Right renal cortex interstitium (tissue), 3 donors: ENCODE data around the gene HERC5. TPM values are rescaled to one million over a fixed set of nuclear protein-coding genes. Genes with fewer than 3 reads are reported as not detected.
"Not testable (repeated sequence)": the region's sequence is repeated elsewhere in the genome, so short reads cannot be mapped to it uniquely, and the experiment has no call there.

Experiments
- DNase-seq, 3 donors: peaks; one replicate each; pipeline ENCODE4 v3.0.0-alpha.2; 2013; ENCODE audit warnings: low read depth in 3 of 3, low spot score in 2 of 3
- polyA plus RNA-seq, 3 donors: library from polyadenylated mRNA; unstranded; fragments of 120-200 nt; gene quantifications; one replicate each; pipeline ENCODE4 v1.2.1, GENCODE V29; 2013; ENCODE audit not compliant: insufficient read length in 3 of 3

The HERC5 gene
- polyA plus RNA-seq, 3 donors, result 5.4 to 7.0 (median 5.8) TPM

DNA sequence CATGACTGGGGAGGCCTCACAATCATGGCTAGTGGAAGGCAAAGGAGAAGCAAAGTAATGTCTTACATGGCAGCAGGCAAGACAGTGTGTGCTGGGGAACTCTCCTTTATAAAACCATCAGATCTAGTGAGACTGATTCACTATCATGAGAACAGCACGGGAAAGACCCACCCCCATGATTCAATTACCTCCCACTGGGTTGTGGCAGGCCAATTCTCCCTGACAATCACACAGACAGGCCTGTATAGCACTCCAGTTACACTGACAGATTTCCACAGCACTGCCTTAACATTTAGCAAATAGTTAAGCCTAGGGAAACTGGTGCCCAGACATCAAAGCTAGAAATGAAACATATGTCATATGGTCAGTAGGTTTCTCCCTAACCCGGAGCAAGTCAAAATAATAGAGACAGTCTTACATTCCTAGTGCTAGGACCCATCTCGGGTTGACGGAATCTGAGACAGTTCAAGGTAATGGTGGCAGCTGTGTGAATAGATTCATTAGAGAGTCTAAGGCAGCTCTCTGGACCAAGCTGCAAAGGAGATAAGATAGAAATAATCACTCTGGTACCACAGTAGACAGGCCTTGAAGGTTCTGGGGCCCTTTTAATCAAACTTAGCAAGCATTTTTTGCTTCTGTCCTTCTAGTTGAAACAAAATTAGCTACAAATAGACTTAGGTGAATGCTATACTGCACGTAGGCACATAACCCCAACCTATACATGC, 9.4 kb upstream of the HERC5 start:
- DNase-seq, result no peak

DNA sequence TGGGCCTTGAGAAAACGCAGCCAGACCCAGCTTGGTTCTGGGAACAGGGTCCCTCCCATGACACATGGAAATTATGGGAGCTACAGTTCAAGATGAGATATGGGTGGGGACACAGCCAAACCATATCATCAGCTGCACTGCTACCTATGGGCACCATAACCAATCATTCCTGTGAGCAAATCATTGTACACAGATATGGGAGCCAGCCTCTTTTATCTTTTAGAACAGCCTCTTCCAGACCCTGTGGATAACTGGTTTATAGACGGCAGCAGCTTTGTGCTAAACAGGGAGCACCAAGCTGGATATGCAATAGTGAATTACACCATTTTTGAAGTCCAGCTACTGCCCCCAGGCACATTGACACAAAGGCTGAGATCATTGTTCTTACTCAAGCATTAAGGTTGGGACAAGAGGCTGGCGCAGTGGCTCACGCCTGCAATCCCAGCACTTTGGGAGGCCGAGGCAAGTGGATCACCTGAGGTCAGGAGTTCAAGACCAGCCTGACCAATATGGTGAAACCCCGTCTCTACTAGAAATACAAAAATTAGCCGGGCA, 8.6 kb upstream of the HERC5 start:
- not testable (repeated sequence) for DNase-seq

DNA sequence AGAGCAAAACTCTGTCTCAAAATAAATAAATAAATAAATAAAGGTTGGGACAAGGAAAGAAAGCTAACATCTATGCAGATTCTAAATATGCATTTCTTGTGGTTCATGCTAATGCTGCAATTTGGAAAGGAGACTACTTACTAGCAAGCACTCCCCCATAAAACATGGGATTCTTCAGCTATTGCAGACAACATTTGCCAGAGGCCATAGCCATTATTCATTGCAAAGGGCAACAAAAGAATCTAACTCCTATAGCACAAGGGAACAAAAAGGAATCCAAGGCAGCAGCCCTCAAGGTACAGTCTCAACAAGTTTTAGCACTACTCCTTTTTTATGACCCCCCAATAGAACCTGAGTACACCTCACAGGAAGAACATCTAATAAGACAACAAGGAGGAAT, 8.0 kb upstream of the HERC5 start:
- no peak for DNase-seq

DNA sequence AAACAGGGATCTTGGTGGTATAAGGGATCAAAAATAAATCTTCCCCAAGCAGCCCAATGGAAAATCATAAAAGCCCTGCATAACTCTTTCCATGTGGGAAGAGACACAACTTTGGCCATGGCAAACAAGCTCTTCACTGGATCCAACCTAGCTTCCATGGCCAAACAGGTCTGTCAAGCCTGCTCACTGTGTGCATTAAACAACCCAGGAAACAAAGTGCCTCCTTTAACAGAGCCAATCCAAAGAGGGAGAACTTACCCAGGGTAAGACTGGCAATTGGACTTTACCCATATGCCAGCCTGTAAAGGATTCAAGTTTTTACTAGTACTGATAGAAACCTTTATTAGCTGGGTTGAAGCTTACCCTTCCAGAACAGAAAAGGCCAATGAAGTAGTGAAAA, 7.6 kb upstream of the HERC5 start:
- no peak for DNase-seq

DNA sequence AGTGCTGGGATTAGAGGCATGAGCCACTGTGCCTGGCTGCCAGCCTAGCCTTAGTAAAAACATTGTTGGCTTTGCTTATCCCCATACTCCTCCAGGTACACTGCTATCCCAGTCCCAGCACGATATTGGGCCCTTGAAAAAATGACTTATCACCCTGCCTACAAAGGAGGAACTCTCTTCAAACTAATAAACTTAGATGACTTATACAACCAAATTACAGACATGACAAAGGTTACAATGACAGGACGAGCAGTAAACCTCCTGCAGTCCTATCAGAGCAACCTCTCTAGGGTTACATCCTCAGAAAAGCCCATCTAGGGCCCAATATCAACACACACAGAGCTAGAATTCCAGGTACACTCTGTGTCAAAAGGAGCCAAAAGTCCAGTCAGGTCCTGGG, 5.7 kb upstream of the HERC5 start:
- no peak for DNase-seq

DNA sequence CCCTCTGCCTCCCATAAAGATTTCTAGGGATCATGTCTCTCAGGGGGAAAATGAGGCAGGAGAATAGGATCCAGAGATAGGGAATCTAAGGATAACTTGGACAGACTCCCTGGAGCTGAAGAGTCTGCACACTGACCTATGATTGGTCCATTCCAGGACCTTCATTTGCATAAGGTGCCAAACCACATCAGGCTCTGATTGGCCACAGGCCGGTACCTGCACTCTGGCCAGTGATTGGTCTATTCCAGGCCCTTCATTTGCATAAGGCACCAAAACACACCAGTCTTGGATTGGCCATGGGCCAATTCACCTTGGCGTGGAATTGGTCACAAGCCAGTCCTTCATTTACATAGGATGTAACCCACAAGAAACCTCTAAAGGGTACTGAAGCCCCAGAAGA, 4.0 kb upstream of the HERC5 start:
- DNase-seq, result no peak

DNA sequence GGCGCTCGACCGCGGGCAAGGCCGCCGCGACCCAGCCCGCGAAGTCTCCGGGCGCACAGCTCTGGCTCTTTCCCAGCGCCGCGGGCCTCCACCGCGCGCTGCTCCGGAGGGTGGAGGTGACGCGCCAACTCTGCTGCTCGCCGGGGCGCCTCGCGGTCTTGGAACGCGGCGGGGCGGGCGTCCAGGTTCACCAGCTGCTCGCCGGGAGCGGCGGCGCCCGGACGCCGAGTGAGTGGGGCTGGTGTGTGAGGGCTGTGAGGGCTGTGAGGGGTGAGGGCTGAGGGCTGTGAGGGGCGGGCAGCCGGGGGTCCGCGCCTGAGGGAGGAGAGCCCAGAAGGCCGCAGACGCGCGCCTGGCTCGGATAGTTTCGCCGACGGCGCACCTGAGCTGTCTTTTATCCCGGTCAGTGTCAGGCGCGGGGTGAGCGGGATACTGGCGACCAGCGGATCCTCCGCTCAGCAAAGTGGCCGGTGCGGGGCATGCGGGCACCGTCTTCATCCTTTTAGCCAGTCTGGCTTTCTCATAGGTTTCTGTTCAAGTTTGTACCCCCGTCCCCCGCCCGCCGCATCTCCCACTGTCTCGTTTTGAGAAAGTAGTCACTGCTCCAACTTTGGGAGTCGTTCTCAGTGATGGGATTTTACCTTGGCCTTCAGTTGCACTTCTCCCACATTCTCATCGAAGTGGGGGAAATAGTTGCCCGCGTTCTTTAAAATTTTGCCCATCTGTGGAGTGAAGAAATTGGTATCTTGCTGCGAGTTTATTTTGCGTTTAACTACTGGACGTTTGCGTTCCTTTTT, 586 bp downstream of the HERC5 start:
- no peak for DNase-seq

DNA sequence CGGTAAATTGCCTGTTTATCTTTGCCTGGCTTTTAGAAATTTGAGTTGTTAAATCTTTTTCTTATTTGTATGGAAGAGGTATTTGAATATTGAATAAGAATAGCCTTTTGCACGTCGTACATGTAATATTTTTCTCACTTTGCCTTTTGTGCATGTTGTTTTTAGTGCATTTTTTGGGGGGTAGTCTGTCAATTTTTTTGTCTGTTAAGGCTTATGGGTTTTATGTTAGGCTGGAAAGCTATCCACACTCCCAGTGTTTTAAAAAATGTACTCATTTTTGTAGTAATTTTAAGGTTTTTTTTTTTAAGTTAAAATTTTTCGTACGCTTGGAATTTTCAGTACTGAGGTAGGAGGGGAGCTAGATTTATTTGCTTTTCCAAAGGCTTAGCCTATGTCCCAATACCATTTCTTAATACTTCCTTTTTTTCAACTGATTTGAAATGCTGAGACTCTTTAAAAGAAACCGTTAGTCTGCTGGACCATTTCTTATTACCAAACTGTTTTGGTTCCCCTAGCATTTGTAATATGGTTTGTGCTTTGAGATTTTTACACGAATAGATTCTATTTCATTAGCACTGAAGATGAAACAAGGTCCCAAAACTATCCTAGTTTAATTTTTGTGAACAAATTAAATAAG, 1.3 kb downstream of the HERC5 start:
- no peak for DNase-seq

DNA sequence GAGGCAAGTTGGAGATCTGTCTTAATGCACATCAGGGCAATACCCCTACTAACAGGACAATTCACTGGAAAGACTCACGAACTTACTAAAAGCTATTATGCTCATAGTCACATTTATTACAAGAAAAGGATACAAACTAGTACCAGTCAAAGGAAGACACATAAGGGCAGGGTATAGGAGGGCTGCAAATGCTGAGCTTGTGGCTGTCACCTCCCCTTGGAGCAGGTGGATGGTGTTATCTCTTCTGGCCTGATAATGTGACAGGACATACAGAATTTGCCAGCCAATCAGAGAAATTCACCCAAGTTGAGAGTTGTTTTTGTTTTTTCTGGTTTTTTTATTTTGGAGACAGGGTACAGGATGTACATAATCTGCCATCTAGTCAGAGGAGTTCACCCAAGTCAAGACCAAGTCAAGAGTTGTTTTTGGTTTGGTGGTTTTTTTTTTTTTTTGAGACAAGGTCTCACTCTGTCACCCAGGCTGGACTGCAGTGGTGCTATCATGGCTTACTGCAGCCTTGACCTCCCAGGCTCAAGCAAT, 8.8 kb downstream of the HERC5 start:
- no peak for DNase-seq

DNA sequence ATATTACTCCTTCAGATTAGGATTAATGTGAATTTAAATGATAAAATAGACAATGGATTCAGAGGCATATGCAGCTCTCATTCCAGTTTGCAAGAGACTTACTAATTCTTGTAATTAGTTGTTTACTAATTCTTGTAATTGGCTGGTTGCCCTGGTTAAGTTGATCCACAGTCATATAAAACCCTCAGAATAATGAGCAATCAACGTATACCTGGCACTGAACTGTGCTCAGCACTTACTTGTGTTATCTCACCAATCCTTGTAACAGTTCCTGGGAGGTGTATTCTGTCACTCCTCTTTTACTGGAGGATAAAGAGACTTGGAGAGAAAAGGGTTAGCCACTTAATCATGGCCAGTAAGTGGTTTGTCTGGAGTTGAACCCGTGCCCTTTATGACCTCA, 10.5 kb downstream of the HERC5 start:
- no peak for DNase-seq

DNA sequence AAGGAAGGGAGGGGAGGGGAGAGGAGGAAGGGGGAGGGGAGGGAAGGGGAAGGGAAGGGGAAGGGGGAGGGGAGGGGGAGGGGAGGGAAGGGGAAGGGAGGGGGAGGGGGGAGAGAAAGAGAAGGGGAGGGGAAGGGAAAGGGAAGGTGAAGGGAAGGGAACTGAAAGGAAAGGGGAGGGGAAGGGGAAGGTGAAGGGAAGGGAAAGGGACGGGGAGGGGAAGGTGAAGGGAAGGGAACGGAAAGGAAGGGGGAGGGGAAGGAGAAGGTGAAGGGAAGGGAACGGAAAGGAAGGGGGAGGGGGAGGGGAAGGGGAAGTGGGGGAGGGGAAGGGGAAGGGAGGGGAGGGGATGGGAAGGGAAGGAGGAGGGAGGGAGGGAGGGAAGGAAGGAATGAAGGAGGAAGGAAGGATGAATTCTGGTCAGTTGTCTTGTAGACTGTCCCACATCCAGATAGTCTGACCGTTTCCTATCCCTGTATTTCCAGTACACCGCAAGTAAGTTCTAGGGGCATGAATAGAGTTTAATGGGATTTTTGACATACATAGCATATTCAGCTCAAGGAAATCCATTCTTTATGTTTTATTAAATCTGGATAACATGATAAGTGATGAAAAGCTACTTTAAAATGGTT, 20.4 kb downstream of the HERC5 start:
- DNase-seq, result no peak

DNA sequence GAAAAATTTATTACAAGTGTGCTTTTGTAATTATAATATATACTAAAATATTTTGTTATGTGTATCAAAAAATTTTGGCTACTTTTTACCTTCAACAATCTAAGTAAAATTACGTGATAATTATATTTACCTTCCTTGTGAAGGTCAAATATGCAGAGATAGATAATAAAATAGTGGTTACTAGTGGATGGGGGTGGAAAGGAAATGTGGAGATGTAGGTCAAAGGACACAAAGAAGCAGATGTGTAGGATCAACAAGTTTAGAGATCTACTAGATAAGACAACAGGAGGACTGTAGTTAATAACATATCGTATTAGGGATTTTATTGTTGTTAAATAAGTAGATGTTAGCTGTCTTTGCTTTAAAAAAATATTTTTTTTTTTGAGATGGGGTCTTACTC, 21.3 kb downstream of the HERC5 start:
- DNase-seq, result no peak

DNA sequence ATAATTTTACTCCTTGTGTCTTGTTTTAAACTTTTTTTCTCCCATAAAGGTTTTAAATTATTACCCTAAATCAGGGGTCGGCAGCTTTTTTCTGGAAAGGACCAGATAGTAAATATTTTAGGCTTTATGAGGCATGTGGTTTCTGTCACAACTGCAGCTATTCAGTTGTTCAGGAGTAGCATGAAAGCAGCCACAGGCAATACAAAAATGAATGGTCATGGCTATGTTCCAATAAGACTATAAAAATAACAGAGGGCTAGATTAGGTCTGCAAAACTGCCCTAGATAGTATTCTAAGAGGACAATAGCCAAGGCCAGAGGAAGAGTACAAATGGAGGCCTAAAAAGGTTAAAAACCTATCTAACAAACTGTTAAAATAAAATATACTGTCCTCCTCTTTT, 24.6 kb downstream of the HERC5 start:
- no peak for DNase-seq

DNA sequence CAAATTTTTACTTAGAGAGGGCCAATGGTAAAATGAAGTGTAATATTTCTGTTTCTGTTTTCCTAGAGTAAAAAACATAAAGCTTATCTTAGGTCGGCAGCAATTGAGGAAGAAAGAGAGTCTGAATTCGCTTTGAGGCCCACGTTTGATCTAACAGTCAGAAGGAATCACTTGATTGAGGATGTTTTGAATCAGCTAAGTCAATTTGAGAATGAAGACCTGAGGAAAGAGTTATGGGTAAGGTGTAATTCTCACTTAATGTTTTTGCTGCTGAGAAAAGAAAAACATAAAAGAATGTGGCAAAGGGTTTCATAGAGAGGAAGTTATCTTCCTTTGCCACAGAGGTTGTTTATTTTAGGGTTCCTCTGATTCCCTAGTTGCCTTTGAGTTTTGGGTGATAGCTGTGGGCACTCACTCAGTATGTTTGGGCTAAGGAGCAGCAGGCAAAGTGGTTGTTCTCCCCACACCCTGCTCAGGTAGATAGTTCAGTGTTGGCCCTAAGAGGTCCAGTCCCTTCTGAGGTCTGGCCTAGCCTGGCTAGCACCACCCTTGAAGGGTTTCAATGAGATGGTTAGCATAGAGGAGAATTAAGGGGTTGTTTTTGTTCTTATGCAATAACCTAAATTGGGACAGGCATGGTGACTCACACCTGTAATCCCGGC, 32.3 kb downstream of the HERC5 start:
- DNase-seq, result no peak

DNA sequence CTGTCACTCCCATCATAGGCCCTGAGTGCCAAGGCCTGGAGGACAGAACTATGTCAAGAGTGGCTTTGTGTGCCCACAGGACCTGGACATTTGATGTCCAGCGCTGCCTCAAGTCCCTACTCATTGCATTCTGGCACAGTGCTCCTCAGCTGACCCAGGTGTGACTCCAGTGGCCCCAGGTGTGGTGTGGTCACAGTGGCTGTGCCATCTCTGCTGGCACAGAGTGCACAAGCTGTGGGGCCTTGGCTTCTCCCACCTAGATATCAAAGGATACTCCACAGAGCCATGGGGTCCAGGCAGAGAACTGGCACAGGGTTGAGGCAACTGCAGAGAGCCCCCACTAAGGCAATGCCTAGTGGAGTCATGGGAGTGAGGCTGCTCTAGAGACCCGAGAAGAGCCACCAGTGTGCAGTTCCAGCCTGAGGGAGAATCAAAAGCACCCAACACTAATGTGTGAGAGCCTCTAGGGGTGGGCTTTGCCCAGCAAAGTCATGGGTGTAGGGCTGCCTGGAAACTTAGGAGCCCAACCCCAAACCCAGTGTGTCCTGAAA, 41.0 kb downstream of the HERC5 start:
- DNase-seq, result no peak

DNA sequence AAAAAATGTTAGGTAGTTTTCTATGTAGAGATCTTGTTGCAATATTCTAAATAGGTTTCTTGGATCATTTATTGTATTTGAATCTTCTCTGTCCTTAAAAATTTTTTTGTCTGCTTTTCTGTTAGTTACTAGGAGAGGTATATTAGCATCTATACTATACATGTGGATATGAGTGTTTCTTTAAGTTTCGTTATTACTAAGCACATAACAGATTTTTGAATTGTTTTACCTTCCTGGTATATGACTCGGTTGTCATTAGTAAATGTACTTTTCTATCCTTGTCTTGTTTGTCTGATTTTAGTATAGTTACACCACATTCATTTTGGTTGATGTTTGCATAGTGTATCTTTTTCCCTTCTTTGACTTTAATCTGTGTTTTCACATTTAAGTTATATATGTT, 46.4 kb downstream of the HERC5 start:
- DNase-seq, result no peak

DNA sequence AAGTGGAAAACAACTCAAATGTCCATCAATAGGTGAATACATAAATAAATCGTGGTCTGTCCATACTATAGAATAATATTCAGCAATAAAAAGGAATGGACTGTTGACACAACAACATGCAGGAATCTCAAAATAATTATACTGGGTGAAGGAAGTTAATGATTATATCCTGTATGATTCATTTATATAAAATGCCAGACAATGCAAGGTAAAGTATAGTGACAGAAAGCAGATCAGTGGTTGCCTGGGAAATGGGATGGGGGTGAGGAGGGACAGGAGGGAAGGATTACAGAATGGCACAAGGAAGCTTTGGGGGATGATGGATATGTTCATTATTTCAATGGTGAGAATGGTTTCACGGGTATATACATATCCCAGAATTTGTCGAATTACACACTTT, 54.3 kb downstream of the HERC5 start:
- DNase-seq, result no peak

DNA sequence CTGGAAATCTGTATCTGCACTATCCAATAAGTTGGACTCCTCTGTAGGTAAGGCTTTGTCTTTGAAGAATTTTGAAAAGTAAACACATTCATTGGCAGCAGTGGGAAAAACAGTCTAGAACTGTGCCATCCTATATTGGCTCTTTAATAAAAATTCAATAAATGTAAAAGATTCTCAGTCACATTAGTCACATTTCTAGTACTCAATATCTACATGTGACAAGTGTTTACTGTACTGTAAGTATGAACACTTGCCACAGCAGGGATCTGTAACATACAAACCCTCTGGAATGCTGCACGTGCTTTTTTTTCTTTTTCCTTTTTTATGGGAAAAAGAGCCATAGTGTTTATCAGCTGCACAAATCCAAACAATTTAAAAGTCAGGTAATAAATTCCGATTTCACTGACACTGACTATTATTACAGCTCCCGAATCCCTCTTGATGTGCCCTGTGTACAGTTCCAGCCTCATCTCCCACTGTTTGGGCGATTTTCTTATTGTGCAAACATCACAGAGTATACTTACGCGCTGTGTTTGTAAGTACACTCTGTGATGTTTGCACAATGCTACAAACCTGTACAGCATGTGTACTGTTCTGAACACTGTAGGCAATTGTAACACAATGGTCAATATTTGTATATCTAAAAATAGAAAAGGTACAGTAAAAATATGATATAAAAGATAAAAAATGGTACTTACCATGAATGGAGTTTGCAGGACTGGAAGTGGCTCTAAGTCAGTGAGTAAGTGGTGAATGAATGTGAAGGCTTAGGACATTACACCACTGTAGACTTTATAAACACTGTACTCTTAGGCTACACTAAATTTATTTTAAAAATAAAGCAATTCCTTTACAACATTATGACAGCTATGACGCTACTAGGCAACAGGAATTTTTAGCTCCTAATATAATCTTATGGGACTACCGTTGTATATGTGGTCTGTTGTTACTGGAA, 57.9 kb downstream of the HERC5 start:
- DNase-seq, result no peak

DNA sequence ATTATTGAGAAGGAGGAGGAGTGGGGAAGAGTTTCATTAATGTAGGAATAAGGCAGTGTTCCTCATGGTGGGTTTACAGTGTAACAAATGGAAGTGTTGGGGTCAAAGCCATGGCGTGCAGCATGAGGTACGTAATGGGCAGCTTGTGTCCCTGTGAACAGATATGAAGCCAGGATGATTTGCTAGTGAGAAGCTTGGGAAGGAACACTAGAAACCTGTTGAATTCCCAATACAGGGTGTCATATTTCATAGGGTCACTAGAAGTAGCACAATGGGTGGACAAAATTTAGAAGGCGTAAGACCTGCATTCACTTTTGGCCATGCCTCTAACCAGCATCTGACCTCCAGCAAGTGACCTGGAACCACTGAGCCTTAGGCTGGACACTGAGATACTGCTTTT, 59.8 kb downstream of the HERC5 start:
- DNase-seq, result no peak
